T47D (cell line): Measurements from ENCODE around the gene CSMD2.
"Not testable (repeated sequence)": the region's sequence is repeated elsewhere in the genome, so short reads cannot be mapped to it uniquely, and the experiment has no call there.

ENCODE experiments used
- DNase-seq, 2 experiments: peaks; one replicate each; pipeline versions ENCODE4 v3.0.0 to v3.0.0-alpha.2; 2011 to 2012; ENCODE audit warnings: low read depth in 1 of 2, low spot score in 1 of 2
- JUND ChIP-seq: IDR thresholded peaks from 2 replicates; pipeline ENCODE4 v1.6.1; 2012; ENCODE audit warnings: low read depth
- in situ Hi-C: cut with HindIII; loops from 2 replicates; pipeline ENCODE4 v1.10.0; 2016; ENCODE audit warnings: low sequenced_read_pairs, low pct_unique_long_range_greater_than_20kb

Gene CSMD2

DNA sequence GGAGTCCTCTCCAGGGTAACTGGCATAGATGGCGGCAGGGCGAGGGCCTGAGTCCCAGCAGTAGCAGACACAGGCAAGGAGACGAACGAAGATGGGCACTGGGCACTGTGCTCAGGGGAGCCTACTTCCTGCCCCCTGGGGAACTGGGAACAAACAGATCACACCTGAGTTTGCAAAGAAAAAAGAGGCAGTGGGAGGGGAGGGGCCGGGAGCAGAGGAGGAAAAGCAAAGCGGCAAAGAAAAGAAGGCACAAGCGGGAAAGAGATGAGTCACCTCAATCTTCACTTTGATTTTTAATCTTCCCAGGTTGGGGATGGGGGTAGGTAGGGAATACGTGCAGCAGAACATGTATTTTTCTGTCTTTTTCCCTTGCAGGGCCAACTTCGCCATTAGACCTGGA lies 648.6 kb downstream of the CSMD2 start:
- DNase-seq: no peak
- in situ Hi-C loops: no loop called here
- TF ChIP-seq JUND: no peak

- no peak for DNase-seq
- no peak for TF ChIP-seq JUND
- in situ Hi-C loops: no loop called here
Observed at GRCh38 chr1:33515607-33516006, 649.4 kb downstream of the CSMD2 start.

- no peak for TF ChIP-seq JUND
- in situ Hi-C loops: no loop called here
- DNase-seq: no peak
Observed at GRCh38 chr1:33515112-33515511, 649.9 kb downstream of the CSMD2 start.

- no peak for TF ChIP-seq JUND
- DNase-seq: peak in 1 of 2 experiments; percentile 45
- in situ Hi-C loops: no loop called here
Observed at GRCh38 chr1:33512226-33513011, 652.6 kb downstream of the CSMD2 start.

DNA sequence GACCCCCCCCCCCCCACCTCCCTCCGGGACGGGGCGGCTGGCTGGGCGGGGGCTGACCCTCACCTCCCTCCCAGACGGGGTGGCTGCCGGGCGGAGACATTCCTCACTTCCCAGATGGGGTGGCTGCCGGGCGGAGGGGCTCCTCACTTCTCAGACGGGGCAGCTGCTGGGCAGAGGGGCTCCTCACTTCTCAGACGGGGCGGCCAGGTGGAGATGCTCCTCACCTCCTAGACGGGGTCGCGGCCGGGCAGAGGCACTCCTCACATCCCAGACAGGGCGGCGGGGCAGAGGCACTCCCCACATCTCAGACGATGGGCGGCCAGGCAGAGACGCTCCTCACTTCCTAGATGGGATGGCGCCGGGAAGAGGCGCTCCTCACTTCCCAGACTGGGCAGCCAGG lies 655.8 kb downstream of the CSMD2 start:
- DNase-seq, in situ Hi-C loops: not testable (repeated sequence)

DNA sequence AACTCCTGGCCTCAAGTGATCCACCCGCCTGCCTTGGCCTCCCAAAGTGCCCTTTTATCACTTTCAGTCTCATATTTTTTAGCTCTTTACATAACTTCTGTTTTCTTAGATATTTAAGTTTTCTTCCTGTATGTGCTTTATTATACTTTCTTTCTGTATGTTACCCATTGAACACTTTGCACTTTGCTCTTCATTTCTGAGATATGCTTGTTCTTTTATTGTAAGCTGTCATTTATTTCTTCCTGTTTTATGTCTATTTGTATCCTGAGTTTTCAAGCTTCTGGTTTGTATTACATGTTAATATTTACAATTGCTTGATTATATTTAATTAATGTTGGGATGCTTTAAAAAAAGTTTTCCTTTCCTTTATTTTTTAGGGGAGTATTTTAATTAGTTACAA lies 656.9 kb downstream of the CSMD2 start:
- no peak for DNase-seq

DNA sequence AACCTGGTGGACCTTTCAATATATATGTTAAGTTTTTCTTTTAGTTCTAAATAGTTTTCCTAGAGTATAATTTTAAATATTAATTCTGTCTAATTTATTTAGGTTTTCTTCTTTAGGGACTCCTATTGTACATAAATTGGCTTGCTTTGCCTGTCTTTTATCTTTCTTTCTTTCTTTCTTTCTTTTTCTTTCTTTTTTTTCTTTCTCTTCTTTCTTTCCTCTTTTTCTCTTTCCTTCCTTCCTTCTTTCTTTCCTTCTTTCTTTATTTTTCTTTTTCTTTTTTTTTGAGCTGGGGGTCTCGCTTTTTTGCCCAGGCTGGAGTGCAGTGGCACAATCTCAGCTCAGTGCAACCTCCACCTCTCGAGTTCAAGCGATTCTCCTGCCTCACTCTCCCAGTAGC lies 657.4 kb downstream of the CSMD2 start:
- in situ Hi-C loops: no loop called here
- no peak for TF ChIP-seq JUND
- DNase-seq: no peak

More for the DNA sequence above, 656.9 kb downstream of the CSMD2 start:
- TF ChIP-seq JUND: no peak
- in situ Hi-C loops: no loop called here

GRCh38 chr1:33503506-33503905 lies 661.5 kb downstream of the CSMD2 start:
- TF ChIP-seq JUND: no peak
- in situ Hi-C loops: no loop called here

DNA sequence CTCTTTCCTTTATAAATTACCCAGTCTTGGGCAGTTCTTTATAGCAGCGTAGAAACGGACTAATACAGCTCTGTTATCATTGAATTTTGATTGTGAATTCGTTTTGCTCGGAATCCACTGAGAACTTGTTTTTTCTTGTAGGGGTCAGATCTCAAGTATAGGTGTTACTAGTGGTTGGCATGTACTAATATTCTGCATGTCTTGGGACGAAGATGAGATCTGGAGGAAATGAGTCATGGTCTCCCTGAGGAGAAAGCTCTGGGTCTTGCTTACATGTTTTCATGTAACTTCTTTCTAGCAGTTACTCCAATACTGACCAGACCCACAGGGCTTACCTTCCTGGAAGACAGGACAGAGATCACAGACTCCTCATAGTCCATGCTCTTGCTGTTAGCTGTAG lies 662.3 kb downstream of the CSMD2 start:
- in situ Hi-C loops: no loop called here
- no peak for TF ChIP-seq JUND
- DNase-seq: no peak

More at GRCh38 chr1:33503506-33503905, 661.5 kb downstream of the CSMD2 start:
- DNase-seq: no peak

GRCh38 chr1:33501774-33502173 lies 663.3 kb downstream of the CSMD2 start:
- in situ Hi-C loops: no loop called here
- TF ChIP-seq JUND: no peak
- DNase-seq: no peak

DNA sequence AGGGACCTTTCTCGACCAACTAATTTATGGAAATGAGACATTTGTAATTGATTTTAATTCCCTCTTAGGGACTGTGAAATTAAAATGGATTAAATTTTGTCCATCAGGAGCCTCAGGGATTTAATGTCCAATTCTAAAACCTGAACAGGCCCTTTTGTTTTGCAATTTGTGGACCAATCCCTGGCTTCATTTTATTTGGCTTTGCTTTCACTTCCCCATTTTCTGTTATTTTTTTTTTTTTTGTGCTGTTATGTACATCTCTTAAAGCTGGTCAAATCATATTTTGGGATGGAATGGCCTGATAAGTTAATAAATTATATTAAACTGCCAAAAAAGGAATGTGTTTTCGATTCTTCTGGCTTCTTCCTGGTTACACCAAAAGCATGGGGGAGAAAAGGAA lies 663.7 kb downstream of the CSMD2 start:
- in situ Hi-C loops: no loop called here
- no peak for DNase-seq
- TF ChIP-seq JUND: no peak

DNA sequence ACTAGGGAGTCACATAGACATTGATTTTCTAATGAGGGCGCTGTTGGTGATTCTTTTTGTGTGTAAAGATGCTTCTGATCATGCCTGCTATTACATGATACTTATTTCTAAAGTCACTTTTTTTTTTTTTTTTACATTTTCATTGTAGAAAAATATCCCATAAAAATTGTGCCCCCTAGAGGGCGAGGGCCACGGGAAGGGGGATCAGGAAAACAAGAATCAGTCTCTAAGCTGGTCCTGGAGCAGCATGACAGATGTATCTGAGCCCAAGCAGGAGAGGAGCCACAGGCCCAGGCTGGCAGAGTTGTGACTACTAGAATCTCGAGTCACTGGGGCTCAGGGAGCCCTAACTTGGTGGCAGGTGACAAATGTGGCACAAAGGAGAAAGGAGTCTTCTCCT lies 664.5 kb downstream of the CSMD2 start:
- DNase-seq: no peak
- no peak for TF ChIP-seq JUND
- in situ Hi-C loops: no loop called here

GRCh38 chr1:33497410-33497809 lies 667.6 kb downstream of the CSMD2 start:
- TF ChIP-seq JUND: no peak
- no peak for DNase-seq
- in situ Hi-C loops: no loop called here

DNA sequence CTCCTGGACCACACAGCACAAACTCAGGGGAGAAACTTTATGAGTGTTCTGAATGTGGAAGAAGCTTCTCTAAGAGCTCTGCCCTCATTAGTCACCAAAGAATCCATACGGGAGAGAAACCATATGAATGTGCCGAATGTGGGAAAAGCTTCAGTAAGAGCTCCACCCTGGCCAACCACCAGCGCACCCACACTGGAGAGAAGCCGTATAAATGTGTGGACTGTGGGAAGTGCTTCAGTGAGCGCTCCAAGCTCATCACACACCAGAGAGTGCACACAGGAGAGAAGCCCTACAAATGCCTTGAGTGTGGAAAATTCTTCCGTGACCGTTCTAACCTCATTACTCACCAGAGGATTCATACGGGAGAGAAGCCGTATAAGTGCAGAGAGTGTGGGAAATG lies 670.1 kb downstream of the CSMD2 start:
- DNase-seq: no peak
- no peak for TF ChIP-seq JUND
- in situ Hi-C loops: no loop called here
